Stimulated activated CD8-positive, alpha-beta memory T cell treated with anti-CD3 and anti-CD28 coated beads, Interleukin-12 subunit alpha, Interleukin-12 subunit beta, amount 100 ng/mL, for 4 hours (primary cell): ENCODE measurements around the gene CACNA1G.

ENCODE experiments used
- DNase-seq: peaks from one replicate; pipeline ENCODE4 v3.0.0-alpha.2; 2020; ENCODE audit warnings: low read depth

CACNA1G gene

DNA sequence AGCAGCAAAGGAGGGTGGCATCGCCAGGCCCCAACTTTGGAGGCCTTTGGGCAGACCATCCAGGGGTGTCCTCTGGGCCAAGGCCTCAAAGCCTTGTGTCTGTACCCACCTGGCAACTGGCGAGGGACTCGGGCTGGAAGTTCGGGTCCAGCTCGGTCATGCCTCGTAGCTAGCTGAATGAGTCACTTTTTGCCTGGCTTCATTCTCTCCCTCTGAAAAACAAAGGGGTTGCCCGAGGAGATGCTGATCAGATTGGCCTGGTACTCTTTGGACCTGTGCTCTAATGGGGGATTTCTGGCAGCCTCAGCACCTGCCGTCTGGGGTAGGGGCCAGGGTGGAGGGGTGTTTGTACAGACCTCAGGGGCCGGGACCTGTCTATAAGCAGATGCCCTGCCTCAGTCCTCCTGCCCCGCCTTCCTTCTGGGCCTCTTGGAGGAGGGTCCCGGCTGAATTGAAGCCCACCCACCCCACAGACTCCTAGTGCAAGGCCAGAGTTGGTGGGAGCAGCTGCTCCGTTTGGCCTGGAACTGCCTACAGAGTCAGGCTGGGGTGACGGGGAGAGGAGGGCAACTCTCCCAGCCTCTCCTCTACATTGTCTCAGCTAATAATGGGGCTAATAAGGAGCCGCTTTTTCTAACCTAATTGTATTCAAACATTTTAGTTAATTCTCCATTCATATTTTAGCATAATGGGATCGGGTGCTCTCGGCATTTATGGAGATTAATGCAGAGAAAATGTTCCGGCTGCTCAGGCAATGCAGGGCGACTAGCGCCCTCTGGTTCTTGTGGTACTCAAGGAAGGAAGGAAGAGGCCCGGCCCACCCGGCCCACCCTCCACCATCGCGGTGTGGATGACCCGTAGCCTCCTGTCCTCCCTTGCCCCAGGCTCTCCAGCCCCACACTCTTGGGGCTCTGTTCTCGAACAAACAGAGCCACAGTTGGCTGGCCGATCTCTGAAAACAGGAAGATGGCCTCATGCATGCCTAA, 52.8 kb downstream of the CACNA1G start:
- DNase-seq = no peak

DNA sequence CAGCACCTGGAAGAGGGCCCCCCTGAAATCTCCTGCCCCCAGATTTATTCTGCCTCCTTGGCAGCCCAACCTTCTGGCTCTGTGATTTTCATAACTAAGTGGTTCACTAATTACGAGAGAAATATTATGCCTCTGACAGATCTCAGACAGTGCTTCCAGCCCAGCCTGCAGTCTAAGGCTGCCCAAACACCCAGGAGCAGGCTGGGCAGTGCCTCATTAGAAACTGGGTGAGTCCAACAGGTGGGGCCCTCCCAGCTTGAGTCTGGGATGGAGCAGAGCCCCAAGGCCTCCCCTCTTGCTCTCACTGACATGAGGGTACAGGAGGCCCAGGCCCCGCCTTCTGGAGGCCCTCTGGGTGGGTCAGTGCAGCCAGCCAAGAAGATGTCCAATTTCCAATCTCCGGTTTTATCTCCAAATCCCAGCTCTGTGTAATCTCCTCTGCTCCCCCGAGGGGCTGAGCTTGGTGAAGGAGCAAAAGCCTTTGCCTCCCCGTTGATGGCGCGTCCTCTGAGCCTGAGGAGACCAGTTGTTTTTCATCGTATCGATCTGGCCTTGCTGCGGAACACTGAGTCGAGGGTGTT, 54.0 kb downstream of the CACNA1G start:
- no peak for DNase-seq

DNA sequence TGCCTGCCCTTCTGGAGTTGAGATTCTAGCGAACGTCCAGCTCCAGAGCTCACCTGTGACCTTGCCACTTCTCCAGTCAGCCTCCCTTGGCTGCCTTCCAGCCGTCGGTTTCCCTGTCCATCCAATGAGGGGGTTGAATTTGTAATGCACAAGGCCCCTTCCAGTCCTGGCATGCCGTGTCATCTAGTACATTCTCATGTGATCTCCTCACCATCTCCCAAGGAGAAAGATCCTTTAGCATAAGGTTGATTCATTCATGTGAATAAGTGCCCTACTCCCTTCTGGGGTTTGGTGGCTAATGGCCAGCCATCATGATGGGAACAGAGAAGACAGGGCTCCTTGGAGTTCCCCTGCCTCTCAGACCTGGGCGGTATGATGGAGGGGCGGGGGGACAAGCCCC, 55.3 kb downstream of the CACNA1G start:
- no peak for DNase-seq

DNA sequence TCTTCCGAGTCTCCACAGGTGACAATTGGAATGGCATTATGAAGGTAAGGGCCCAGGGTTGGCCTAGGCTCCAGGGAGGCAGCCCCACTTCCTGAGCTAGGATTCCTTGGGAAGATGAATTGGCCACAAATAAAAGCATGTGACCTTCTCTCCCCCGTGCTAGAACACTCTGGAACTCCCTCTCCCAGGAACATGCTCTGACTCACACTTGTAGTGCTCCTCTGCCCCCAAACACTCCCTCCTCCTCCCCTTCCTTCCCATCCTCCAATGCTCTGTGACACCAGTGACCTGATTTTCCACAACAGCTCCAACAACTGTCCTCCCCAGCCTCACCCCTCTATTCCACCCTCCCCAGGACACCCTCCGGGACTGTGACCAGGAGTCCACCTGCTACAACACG, 57.8 kb downstream of the CACNA1G start:
- DNase-seq = no peak

DNA sequence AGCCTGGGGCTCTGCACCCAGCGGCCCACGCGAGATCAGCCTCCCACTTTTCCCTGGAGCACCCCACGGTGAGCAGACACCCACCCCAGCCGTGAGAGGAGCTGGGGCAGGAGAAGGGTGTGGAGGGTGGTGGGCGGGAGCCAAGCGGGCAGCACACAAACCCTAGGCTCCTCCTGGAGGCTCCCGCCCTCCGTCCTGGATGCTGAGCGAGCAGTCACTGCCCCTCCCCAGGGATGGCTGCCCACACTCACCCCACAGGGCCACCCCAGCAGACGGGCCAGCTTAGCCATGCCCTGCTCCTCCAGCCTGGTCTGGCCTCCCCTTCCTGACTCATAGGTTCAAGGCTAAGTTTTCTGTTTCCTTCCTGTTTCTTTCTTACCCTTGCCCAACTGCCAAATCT, 58.4 kb downstream of the CACNA1G start:
- no peak for DNase-seq

DNA sequence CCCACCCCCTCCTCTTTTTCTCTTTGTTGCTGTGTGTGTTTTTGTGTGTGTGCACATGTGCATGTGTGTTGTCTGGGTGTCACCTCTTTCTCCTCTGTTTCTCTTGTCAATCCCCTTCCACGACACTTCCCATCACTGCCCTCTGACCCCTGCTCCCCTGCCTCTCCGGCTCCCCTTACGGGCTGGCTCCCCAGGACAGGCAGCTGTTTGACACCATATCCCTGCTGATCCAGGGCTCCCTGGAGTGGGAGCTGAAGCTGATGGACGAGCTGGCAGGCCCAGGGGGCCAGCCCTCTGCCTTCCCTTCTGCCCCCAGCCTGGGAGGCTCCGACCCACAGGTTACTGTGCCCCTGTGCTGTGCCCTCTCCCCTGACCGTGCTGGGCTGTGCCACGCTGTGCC, 59.0 kb downstream of the CACNA1G start:
- DNase-seq = no peak

DNA sequence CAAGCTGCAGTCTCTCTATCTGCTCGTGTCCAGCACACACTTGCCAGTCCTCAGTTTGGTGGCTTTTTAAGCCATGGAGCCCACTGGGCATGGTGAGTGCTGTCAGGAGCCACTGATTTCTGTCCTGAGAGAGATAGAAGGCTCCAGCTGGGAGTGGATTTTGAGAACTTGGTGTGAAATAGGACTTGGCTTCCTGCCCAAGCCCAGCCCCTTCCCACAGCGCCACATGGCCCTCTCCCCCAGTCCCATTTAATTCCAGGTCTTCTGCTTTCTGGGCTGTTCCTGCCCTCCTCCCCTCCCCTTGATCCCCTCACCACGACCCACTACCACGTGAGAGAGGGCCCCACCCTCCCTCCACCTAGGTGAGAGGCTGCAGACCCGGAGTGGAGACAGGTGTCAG, 59.7 kb downstream of the CACNA1G start:
- no peak for DNase-seq

DNA sequence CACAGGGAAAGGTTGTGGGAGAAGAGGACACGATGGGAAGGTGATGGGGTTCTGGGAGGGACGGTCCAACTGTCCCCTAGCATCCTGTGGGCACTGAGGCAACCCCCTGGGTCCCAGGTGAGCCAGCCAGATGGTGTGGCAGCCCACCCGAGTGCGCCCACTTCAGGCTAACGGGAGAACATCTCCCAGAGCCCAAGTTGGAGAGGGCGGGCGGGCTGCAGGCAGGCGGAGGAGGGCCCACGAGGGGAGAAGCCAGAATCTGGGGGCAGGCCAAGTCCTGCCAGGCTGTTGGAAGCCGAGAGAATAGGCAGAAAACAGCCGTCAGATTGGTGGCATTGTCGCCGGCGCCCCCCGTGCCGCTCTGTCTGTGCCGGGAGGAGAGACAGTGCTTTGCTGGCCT, 60.3 kb downstream of the CACNA1G start:
- no peak for DNase-seq

DNA sequence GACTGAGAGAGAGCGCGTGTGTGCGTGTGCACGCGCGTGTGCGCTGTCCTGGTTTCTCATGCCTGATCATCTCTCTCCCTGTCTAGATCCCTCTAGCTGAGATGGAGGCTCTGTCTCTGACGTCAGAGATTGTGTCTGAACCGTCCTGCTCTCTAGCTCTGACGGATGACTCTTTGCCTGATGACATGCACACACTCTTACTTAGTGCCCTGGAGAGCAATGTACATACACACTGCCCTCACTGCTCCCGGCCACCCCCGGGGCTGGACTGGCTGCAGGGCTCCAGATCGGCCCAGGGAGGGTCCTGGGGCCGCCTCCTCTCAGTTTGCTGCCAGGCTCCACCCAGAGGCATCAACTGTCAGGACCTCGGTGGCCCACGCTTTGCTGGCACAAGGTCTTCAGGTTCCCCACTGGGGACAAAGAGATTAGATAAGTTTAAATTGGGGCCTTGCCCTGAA, 61.1 kb downstream of the CACNA1G start:
- no peak for DNase-seq

DNA sequence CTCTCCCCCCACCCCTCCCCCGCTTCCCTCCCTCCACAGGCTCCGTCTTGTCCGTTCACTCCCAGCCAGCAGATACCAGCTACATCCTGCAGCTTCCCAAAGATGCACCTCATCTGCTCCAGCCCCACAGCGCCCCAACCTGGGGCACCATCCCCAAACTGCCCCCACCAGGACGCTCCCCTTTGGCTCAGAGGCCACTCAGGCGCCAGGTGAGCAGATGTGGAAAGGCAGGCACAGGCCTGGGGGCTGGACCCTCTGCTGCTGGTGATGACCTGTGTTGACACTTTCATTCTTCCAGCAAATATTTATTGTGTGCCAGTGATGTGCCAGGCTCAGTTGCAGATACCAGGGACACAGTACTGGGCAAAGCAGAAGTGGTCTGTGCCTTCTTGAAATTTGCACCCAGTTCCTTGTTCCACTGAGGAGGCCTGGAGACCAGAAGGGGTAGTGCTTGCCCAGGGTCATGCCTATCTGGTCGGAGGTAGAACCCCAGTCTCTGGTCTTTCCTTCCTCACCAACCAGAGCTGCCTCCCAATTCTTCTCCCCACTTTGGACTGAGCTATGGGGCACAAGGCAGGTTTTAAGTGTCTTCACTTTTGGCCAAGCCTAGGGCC, 63.9 kb downstream of the CACNA1G start:
- DNase-seq = no peak

DNA sequence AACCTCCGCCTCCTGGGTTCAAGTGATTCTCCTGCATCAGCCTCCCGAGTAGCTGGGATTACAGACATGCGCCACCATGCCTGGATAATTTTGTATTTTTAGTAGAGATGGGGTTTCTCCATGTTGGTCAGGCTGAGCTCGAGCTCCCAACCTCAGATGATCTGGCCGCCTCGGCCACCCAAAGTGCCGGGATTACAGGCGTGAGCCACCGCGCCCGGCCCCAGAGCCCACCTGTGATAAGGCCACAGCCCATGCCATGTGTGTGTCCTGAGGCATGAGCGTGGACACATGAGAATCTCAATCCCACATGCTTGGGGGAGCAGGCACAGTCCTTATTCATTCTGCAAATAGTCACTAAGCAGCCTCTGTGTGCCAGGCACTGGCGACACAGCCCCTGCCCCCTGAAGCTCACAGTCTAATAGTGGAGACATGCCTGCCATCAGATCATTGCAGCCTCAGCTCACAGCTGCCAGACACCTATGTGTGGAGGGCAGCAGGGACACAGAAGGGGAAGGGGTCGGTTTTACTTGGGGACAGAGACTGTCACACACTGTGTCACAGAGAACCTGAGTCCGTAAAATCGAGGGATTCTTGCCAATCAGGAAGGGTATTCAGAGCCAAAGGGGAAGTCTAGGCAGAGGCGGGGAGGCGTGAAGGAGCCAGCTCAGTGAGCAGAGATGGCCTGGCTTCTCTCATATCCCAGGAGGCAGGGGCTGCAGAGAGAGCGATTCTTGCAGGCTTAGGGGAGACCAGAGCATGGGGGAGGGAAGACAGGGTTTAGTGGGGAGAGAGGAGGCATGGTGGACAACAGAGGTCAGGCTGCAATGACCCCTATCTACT, 64.7 kb downstream of the CACNA1G start:
- no peak for DNase-seq

DNA sequence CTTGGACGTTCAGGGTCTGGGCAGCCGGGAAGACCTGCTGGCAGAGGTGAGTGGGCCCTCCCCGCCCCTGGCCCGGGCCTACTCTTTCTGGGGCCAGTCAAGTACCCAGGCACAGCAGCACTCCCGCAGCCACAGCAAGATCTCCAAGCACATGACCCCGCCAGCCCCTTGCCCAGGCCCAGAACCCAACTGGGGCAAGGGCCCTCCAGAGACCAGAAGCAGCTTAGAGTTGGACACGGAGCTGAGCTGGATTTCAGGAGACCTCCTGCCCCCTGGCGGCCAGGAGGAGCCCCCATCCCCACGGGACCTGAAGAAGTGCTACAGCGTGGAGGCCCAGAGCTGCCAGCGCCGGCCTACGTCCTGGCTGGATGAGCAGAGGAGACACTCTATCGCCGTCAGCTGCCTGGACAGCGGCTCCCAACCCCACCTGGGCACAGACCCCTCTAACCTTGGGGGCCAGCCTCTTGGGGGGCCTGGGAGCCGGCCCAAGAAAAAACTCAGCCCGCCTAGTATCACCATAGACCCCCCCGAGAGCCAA, 65.6 kb downstream of the CACNA1G start:
- DNase-seq = peak; percentile 30

DNA sequence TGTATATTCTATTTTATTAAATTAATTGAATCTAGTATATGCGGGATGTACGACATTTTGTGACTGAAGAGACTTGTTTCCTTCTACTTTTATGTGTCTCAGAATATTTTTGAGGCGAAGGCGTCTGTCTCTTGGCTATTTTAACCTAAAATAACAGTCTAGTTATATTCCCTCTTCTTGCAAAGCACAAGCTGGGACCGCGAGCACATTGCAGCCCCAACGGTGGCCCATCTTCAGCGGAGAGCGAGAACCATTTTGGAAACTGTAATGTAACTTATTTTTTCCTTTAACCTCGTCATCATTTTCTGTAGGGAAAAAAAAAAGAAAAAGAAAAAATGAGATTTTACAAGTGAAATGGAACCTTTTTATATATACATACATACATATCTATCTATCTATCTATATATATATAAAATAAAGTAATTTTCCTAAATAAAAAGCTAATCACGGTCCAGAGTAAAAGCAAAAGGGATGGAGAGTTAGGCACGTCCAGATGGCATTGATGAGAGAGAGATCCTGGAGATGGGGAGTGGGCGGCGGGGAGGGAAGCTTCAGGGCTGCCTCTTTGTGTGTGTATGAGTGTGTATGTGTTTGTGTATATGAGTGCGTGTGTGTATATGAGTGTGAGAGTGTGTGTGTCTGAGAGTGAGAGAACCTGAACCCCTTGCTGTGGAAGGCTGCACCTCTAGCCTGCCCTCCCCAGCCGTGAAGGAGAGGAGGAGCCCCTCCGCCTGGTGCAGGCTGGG, 66.7 kb downstream of the CACNA1G start:
- DNase-seq = no peak

DNA sequence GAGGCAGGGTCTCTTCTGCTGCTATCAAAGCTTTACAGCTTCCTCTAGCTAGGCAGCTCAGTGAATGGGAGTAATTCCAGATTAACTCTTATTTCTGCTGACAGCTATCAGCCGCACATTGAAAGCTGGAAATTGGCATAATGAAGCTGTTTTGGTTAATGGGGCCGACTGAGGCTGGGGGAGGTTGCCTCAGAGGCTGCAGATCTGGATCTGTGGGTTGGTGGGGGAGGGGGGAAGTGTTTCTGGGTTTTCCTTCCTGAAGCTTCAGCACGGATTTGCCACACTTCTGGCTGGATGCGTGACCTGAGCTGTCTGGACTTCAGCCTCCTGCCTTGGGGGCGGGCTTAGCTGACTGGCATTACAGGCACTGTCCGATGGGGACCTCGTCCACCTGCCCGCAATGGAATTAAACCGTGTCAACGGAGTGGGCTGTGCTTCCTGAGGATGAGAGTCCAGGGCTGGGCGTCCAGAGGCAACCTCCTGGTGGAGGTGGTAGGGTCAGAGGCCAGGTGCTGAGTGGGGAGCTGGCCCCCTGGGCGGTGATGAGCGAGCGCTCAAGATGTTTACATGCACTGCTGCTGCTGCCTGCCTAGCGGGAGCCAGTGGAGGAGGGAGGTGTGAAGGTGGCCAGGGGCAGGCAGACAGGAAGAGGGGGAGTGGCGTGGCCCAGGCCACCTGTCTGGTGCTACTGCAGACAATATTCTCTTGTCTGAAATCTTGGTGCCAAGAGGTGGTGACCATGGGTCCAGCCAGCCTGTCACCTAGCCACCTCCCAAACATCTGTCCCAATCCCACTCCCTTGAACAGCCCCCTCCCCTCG, 67.5 kb downstream of the CACNA1G start:
- no peak for DNase-seq

DNA sequence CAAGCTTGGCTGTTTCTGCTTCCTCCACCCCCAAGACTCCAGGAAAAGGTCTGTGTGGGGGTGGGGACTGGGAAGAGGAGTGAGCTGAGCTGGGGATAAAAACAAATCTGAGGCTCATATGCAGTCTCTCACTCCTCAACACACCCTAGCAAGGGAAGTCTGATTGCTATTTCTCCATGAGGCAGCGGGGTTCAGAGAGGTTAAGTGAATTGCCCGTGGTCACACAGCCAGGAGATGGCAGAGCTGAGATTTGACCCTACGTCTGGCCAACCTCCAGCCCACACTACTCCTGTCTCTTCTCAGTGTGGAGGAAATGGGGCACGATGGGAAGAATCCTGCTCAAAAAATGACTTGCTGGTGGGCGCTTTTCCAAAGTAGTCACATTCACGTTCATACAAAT, 69.4 kb downstream of the CACNA1G start:
- no peak for DNase-seq

DNA sequence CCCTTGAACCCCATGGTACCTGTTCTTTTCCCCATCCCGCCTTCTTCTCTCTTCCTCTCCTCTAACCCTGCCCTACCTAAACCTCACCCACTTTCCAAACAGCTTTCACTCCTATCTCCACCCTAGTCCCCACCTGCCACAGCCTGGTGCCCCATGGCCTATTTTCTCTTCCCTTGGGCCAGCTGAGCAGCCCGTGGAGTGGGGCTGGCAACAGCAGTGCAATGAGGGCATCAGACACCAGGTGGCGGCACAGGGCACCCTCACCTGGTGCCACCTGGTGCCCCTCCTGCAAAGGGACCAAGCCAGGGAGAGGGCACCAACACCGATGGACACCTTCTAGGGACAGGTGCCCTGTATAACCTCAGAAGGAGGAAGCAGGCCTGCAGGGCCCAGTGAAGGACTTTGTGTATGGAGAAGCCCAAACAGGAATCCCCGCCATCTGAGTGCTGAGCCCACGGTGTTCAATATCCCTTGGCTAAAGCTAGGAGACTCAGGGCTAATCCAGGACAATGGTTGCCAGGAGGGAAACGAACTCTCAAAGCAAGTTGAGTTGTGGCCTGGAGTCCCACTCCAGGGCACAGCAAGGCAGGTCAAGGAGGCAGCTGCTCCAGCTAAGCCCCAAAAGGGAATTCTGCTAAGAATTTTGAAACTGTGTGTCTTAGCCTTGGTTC, 70.1 kb downstream of the CACNA1G start:
- peak; percentile 13 for DNase-seq

DNA sequence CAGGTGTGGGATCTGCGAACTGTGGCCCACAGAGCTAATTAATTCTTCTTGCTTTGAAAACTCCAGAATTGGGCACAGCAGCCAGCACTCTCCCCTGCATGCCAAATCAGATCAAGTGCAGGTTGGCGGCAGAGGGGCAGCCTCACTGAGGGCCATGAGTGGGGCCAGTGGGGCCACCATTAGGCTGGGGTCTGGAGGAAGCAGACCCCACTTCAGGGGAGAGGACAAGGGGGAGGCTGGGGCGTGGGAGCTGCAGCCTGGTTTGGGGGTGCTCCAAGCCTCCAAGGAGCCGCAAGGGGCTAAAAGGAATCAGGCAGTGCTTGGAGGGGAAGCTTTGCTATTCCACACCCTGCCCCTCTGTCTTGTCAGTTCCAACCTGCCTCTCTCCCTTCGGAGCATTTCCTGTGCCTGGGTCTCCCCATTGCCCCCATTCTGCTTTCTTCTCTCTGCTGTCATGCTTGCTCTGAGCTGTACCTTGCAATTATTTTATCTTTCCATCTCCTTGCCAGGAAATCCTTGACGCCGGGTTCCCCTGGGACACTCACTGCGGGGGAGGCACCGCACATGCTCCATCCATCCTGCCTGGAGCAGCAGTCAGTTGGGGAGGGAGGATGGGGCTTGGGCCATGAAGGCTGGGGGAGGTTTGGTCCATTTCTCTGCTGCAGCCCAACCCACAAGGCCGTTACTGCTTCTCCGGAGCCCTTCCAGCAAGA, 70.8 kb downstream of the CACNA1G start:
- DNase-seq = no peak

DNA sequence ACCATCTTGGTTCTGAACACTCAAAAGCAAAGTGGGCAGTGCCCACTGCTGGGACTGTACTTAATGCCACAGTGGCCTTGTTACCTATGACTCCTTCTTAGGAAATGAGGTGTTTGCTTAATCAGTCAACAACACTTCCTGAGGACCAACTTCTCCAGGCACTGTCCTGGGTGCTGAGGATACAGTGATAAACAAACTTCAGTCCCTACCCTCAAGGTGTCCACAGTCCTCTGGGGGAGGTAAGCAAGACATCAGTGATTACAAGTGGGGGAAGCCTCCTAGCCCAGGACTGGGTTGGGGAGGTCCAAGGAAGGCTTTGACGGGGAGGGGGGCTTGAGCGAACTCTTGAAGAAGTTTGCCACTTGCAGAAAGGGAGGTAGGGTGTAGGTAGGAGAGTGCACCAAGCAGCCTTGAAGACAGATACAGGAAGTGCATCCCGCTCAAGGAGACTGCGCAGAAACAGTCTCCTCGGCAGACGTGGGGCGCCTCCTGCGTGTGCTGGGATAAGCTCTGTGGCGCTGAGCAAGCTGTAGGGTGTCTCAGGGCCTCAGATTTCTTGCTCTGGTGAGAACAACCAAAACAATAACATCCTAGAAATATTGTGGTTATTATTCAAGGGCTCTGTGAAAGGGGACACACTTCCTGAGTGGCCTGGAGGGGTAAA, 71.5 kb downstream of the CACNA1G start:
- no peak for DNase-seq
